ENCODE measurements around the gene CTF1. TPM values are rescaled to one million over a fixed set of nuclear protein-coding genes. Genes with fewer than 3 reads are reported as not detected.

The CTF1 gene
- total RNA-seq, 1 donor from 2014 or later, result 0.26 TPM

- Histone ChIP-seq H3K27me3 (ENCODE audit: control insufficient read depth, insufficient read depth, low read length) (no peaks in the 10 kb centered on the region), H3K36me3 (ENCODE audit: control insufficient read depth, insufficient read depth, low read length) (peaks cover 3% of the 10 kb centered on the region), H3K4me3 (ENCODE audit: low read depth, low read length) (no peak overlapping the region)
- no peak for DNase-seq (ENCODE audit: low read depth)
- no peak for TF ChIP-seq CTCF (IDR thresholded peaks at IDR 0.05; ENCODE audit: insufficient read depth, low read length, severe bottlenecking)
- FAIRE-seq, result no peak
Observed at GRCh38 chr16:30903002-30903401, 6.6 kb downstream of the CTF1 start.

- TF ChIP-seq CTCF (IDR thresholded peaks at IDR 0.05; ENCODE audit: insufficient read depth, low read length, severe bottlenecking), result no peak
- DNase-seq (ENCODE audit: low read depth) (no peak), FAIRE-seq (no peak)
- Histone ChIP-seq H3K36me3 (ENCODE audit: control insufficient read depth, insufficient read depth, low read length) (peaks cover 3% of the 10 kb centered on the region), H3K4me3 (ENCODE audit: low read depth, low read length) (no peak overlapping the region), H3K27me3 (ENCODE audit: control insufficient read depth, insufficient read depth, low read length) (no peaks in the 10 kb centered on the region)
Observed at GRCh38 chr16:30903596-30903995, 7.2 kb downstream of the CTF1 start.

GRCh38 chr16:30904114-30904780, 7.8 kb downstream of the CTF1 start:
- no peak overlapping the region for H3K4me3 ChIP-seq (ENCODE audit: low read depth, low read length)
- TF ChIP-seq CTCF (IDR thresholded peaks at IDR 0.05; ENCODE audit: insufficient read depth, low read length, severe bottlenecking), result no peak
- no peaks in the 10 kb centered on the region for H3K27me3 ChIP-seq (ENCODE audit: control insufficient read depth, insufficient read depth, low read length)
- no peak for DNase-seq (ENCODE audit: low read depth)
- no peak for FAIRE-seq
- H3K36me3 ChIP-seq (ENCODE audit: control insufficient read depth, insufficient read depth, low read length), result peaks cover 2% of the 10 kb centered on the region

GRCh38 chr16:30907064-30907463, 10.7 kb downstream of the CTF1 start:
- Histone ChIP-seq H3K4me3 (ENCODE audit: low read depth, low read length) (no peak overlapping the region), H3K36me3 (ENCODE audit: control insufficient read depth, insufficient read depth, low read length) (no peaks in the 10 kb centered on the region), H3K27me3 (ENCODE audit: control insufficient read depth, insufficient read depth, low read length) (no peaks in the 10 kb centered on the region)
- no peak for TF ChIP-seq CTCF (IDR thresholded peaks at IDR 0.05; ENCODE audit: insufficient read depth, low read length, severe bottlenecking)
- FAIRE-seq (no peak), DNase-seq (ENCODE audit: low read depth) (no peak)

GRCh38 chr16:30910427-30911029, 14.1 kb downstream of the CTF1 start:
- DNase-seq (ENCODE audit: low read depth) (peak; percentile 51), FAIRE-seq (no peak)
- H3K27me3 ChIP-seq (ENCODE audit: control insufficient read depth, insufficient read depth, low read length), result no peaks in the 10 kb centered on the region
- no peak for TF ChIP-seq CTCF (IDR thresholded peaks at IDR 0.05; ENCODE audit: insufficient read depth, low read length, severe bottlenecking)
- H3K36me3 ChIP-seq (ENCODE audit: control insufficient read depth, insufficient read depth, low read length), result no peaks in the 10 kb centered on the region
- H3K4me3 ChIP-seq (ENCODE audit: low read depth, low read length), result no peak overlapping the region

Data from bronchial epithelial cell (primary cell).